NCI-H2107 (cell line): Measurements from ENCODE around the gene PLLP.

Experiments used
- DNase-seq: peaks from one replicate; lab custom pipeline; 2025; lab: John Stamatoyannopoulos, UW

Gene PLLP

GRCh38 chr16:57284209-57284951, at the start of gene PLLP:
Gene PLLP (minus strand): TSS chr16:57284672. CDS start chr16:57284540, 132 bp downstream.
- DNase-seq: peak; percentile 65

DNA sequence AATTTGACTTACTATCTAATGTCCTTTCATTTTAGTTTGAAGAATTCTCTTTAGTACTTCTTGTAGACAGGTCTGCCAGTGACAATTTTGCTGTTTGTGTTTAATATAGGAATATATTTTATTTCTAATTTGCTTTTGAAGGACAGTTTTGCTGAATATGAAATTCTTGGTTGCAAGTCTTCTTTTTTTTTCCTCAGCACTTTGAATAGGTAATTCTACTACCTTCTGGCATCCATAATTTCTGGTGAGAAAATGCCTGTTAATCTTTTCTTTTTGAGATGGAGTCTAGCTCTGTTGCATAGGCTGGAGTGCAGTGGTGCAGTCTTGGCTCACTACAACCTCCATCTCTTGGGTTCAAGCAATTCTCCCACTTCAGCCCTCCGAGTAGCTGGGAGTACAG, 48.9 kb upstream of the PLLP start:
- DNase-seq: no peak

DNA sequence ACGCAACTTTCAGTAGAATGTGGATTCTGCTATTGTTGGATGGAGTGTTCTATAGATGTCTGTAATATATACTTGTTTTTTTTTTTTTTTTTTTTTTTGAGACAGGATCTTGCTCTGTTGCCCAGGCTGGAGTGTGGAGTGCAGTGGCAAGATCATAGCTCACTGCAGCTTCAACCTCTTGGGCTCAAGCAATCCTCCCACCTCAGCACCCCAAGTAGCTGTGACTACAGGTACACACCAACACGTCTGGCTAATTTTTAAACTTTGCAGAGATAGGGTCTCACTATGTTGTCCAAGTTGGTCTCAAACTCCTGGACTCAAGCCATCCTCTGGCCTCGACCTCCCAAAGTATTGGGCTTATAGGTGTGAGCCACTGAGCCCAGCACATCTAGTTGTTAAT, 46.9 kb upstream of the PLLP start:
- no peak for DNase-seq

DNA sequence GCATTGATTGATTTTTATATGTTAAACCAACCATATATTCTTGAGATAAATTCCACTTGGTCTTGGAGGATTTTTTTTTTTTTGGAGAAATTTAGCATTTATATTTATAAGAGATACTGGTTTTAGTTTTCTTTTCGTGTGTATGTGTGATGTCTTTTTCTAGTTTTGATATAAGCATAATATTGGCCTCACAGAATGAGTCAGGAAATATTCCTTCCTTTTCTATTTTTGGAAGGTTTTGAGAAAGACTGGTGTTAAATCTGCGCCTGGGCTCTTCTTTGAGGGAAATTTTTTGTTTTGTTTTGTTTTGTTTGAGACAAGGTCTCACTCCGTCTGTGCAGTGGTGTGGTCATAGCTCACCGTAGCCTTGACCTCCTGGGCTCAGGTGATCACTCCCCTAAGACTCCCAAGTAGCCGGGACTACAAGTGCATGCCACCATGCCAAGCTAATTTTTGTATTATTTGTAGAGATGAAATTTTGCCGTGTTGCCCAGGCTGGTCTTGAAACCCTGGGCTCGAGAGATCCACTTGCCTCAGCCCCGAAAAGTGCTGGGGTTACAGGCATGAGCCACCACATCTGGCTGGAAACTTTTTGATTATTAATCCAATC, 45.4 kb upstream of the PLLP start:
- DNase-seq: no peak

DNA sequence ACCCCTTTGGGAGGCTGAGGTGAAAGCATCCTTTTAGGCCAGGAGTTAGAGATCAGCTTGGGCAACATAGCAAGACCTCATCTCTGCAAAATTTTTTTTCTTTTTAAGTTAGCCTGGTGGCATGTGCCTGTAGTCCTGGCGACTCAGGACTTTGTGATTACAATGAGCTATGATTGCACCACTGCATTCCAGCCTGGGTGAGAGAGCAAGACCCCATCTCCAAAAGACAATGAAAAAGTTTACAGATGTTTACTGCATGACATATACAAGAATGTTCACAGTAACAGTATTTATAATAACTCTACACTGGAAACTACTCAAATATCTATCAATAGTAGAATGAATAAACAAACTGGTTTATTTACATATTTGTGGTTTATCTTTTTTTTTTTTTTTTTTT, 41.0 kb upstream of the PLLP start:
- no peak for DNase-seq

DNA sequence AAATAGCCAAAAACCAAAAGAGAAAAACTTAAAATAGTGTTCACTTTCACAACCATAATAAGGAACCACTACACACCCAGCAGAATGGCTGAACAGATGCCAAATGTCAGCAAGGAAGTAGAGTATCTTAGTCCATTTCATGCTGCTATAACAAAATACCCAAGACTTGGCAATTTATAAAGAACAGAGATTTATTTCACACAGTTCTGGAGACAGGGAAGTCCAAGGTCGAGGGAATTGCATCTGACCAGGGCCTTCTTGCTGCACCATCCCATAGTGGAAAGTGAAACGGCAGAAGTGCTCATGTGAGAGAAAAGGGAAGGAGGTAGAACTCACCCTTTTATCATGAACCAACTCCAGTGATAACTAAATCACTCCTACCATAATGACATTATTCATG, 40.3 kb upstream of the PLLP start:
- DNase-seq: no peak

DNA sequence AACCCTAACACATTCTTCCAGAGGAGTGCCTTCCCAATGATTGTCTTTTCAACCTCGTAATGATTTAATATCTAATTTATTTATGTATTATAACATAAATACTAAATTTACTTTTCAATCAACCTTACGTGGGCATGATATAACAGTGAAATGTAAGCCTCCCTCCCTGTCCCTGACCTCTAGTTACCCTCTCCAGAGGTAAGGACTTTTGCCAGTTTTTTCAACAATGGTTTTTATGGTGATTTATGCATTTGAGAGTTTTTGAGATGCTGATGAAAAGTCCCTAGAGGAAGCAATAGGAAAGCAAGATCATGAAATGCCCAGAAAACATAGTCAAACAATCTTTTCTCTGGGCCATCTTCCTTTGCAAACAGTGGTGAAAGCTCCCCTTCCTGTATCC, 35.2 kb upstream of the PLLP start:
- no peak for DNase-seq

GRCh38 chr16:57318240-57318970, 33.9 kb upstream of the PLLP start:
- no peak for DNase-seq

DNA sequence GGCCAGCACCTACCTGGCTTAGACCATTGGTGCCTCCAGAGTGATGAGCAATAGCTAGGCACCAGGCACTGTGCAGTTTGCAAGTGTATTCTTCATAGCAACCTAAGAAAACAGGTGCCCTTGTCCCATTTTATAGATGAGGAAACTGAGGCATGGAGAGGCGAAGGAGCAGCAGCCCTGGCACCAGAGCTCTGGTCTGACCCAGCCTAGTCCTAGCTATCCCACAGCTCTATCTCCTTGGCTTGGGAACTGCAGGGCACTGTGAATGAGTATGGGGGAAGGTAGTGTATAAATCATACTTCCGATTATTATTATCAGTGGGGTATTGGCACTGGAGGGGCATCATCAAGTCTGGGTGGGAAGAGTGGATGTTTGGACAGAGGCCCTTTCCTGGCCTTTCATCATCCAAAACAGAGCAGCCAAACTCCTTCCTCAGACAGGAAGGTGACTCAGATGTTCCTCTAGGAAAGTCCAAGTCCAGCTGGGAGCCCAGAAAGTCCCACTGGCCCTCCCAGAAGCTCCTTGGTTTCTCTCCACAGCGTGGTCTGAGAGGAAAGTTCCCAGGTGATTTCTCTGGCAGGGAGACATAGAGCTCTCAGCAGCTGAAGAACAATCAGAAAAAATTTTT, 32.0 kb upstream of the PLLP start:
- DNase-seq: no peak

GRCh38 chr16:57315416-57315815, 30.9 kb upstream of the PLLP start:
- no peak for DNase-seq

GRCh38 chr16:57314161-57314785, 29.8 kb upstream of the PLLP start:
- no peak for DNase-seq

DNA sequence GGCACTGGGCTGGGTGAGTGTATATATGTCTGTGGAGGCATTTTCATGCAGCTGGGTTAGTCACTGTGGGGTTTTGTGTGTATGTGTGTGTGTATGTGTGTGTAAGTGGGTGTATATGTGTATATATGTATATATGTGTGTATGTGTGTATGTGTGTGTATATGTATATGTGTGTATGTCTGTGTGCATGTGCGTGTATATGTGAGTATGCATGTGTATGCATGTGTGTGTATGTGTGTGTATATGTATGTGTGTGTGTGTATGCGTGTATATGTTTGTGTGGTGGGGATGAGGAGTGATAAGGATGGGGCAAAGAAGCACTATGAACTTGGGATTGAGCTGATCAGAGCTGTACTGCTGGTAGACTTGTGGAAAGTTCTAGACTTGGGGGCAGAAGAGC, 29.0 kb upstream of the PLLP start:
- DNase-seq: no peak

GRCh38 chr16:57310801-57311200, 26.3 kb upstream of the PLLP start:
- DNase-seq: no peak

DNA sequence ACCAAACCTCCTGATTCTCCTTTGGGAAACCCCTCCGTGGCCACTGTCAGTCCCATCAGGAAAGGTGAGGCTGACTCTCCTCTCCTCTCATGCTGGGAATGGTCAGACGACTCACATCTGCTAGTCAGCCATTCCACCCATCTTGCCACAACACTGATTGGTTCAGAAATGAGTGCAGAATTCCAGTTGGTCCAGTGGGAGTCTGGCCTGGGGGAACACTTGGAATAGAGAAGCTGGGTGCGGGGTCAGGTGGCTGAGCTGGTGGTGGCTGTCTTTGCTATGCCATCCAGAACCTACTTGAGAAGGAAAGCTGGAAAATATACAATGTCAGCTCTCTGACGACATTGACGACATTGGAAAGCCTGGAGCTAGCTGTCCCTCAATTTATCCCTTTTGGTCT, 23.6 kb upstream of the PLLP start:
- DNase-seq: no peak

- DNase-seq: no peak
Measured at GRCh38 chr16:57307365-57307764, 22.9 kb upstream of the PLLP start.

GRCh38 chr16:57306676-57307341, 22.3 kb upstream of the PLLP start:
- DNase-seq: no peak

GRCh38 chr16:57305159-57305811, 20.8 kb upstream of the PLLP start:
- DNase-seq: no peak

DNA sequence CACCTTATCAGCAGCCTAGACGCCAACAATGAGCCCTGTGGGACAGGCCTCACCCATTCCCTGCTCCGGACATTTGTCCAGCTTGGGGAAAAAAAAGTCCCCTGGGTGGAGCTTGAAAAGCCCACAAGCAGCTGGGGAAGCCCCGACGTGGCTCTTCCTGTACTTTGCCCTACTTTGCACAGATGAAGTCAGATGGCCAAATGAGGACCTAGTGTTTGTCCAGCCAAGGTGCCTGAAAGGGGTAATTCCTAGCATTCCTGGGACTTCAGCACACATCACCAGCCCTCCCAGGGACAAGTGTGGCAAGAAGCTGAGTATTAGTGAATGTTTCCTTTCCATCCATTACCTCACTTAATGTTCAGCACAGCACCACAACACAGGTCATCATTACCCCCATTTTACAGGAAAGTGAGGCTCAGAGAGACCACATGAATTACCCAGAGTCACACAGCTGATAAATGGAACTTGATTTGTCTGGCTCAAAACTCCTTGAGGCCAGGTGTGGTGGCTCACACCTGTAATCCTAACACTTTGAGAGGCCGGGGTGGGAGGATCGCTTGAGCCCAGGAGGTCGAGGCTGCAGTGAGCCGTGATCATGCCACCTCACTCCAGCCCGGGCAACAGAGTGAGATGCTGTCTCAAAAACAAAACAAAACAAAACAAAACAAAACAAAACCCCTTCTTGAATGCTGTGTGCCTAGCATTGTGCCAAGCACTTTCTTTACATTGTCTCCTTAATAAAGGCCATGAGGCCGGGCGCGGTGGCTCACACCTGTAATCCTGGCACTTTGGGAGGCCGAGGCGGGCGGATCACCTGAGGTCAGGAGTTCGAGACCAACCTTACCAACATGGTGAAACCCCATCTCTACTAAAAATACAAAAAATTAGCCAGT, 19.9 kb upstream of the PLLP start:
- no peak for DNase-seq

DNA sequence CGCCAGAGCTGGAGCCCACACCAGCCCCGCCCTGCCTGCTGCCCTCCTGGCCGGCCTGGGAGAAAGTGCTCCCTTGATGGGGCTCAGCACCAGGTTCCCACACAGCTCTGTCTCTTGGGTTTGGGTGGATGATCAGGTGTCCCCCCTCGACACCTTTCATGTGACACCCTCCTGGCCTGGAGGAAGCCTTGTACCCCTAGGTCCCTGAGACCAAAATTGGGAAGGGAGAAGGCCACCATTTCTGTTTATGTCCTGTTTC, 19.4 kb upstream of the PLLP start:
- DNase-seq: no peak
